ENCODE results near the gene HS2ST1. TPM values are rescaled to one million over a fixed set of nuclear protein-coding genes. Genes with fewer than 3 reads are reported as not detected.

The HS2ST1 gene
- total and polyA plus RNA-seq, 2 experiments from 2014 or later = 6.7 to 17.1 TPM

DNA sequence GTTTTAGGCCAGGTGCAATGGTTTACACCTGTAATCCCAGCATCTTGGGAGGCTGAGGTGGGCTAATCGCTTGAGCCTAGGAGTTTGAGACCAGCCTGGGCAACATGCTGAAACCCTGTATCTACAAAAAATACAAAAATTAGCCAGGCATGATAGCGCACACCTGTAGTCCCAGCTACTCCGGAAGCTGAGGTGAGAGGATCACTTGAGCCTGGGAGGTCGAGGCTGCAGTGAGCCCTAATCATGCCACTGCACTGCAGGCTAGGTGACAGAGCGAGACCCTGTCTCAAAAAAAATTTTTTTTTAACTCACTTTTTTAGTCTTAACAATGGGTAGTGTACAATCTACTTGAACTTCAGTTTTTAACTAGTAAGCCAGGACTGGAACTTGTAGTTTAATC is 137.5 kb downstream of the HS2ST1 start:
- Histone ChIP-seq H3K9me2 (ENCODE audit: insufficient read depth) (no peaks in the 10 kb centered on the region), H3K36me3 (ENCODE audit: insufficient read depth) (no peaks in the 10 kb centered on the region), H3K4me2 (no peak overlapping the region), H2AFZ (no peak overlapping the region), H4K20me1 (replicated peaks; ENCODE audit: insufficient read depth) (no peaks in the 10 kb centered on the region), H3F3A (replicated peaks; ENCODE audit: low read depth) (no peaks in the 10 kb centered on the region), H3K27me3 (ENCODE audit: insufficient read depth) (no peaks in the 10 kb centered on the region), H3K4me3 (no peak overlapping the region), H3K27ac (ENCODE audit: low read depth) (no peak overlapping the region), H3K4me1 (ENCODE audit: insufficient read depth) (peaks cover 4% of the 10 kb centered on the region; the same call in 1 of the 2 replicates), H3K79me2 (replicated peaks; ENCODE audit: insufficient read depth) (peaks cover 78% of the 10 kb centered on the region)
- Mint-ChIP-seq H3K4me1 (peaks cover 4% of the 10 kb centered on the region; the same call in 2 of the 3 replicates), H3K4me3 (no peak overlapping the region), H3K36me3 (ENCODE audit: low read depth) (peaks cover 13% of the 10 kb centered on the region; the same call in 2 of the 3 replicates), H3K9me3 (peaks cover 13% of the 10 kb centered on the region; the same call in 2 of the 3 replicates), H3K27me3 (ENCODE audit: insufficient read depth, low read depth, poor library complexity) (no peaks in the 10 kb centered on the region), H3K27ac (no peak overlapping the region)
- DNase-seq (ENCODE audit: low spot score) (no peak), ATAC-seq (no peak)
- TF ChIP-seq EZH2phosphoT487 (IDR thresholded peaks at IDR 0.05; ENCODE audit: unreplicated experiment) = no peak

DNA sequence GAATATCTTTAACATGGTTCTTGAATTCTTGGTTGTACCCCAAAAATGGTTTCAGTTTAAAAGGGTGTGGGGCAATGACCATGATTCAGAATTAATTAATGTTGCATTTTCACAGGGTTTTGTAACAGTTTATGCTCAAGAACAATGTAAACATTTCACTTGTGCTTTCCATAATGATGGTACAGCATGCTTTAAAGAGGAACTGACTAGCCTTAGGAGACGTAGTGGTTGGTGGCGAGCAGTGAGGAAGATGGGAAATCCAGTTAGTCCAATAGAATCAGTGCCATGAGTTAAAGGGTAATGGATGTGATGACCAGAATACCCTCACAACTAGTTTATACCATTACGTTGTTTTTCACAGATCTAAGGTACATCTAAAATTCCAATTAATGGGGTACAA is 138.0 kb downstream of the HS2ST1 start:
- H4K20me1 ChIP-seq (replicated peaks; ENCODE audit: insufficient read depth) = no peaks in the 10 kb centered on the region
- no peaks in the 10 kb centered on the region for H3K9me2 ChIP-seq (ENCODE audit: insufficient read depth)
- no peak overlapping the region for H2AFZ ChIP-seq
- H3K4me1 ChIP-seq (ENCODE audit: insufficient read depth) = peaks cover 4% of the 10 kb centered on the region; the same call in 1 of the 2 replicates
- no peak overlapping the region for H3K27ac ChIP-seq (ENCODE audit: low read depth)
- H3K36me3 ChIP-seq (ENCODE audit: insufficient read depth) = no peaks in the 10 kb centered on the region
- ATAC-seq (no peak), DNase-seq (ENCODE audit: low spot score) (no peak)
- Mint-ChIP-seq H3K9me3 (peaks cover 10% of the 10 kb centered on the region; the same call in 2 of the 3 replicates), H3K4me1 (peaks cover 4% of the 10 kb centered on the region; the same call in 2 of the 3 replicates), H3K27ac (no peak overlapping the region), H3K4me3 (no peak overlapping the region), H3K36me3 (ENCODE audit: low read depth) (peaks cover 10% of the 10 kb centered on the region; the same call in 2 of the 3 replicates), H3K27me3 (ENCODE audit: insufficient read depth, low read depth, poor library complexity) (no peaks in the 10 kb centered on the region)
- peaks cover 78% of the 10 kb centered on the region for H3K79me2 ChIP-seq (replicated peaks; ENCODE audit: insufficient read depth)
- no peak overlapping the region for H3K4me3 ChIP-seq
- no peaks in the 10 kb centered on the region for H3K27me3 ChIP-seq (ENCODE audit: insufficient read depth)
- H3K4me2 ChIP-seq = no peak overlapping the region
- no peaks in the 10 kb centered on the region for H3F3A ChIP-seq (replicated peaks; ENCODE audit: low read depth)
- TF ChIP-seq, protein P1, sequence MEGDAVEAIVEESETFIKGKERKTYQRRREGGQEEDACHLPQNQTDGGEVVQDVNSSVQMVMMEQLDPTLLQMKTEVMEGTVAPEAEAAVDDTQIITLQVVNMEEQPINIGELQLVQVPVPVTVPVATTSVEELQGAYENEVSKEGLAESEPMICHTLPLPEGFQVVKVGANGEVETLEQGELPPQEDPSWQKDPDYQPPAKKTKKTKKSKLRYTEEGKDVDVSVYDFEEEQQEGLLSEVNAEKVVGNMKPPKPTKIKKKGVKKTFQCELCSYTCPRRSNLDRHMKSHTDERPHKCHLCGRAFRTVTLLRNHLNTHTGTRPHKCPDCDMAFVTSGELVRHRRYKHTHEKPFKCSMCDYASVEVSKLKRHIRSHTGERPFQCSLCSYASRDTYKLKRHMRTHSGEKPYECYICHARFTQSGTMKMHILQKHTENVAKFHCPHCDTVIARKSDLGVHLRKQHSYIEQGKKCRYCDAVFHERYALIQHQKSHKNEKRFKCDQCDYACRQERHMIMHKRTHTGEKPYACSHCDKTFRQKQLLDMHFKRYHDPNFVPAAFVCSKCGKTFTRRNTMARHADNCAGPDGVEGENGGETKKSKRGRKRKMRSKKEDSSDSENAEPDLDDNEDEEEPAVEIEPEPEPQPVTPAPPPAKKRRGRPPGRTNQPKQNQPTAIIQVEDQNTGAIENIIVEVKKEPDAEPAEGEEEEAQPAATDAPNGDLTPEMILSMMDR (conservative IDR thresholded peaks at IDR 0.05; ENCODE audit: low read depth in 2 of 2) = no peak
- TF ChIP-seq EZH2phosphoT487 (IDR thresholded peaks at IDR 0.05; ENCODE audit: unreplicated experiment) = no peak
- TF ChIP-seq STAT1 (IDR thresholded peaks at IDR 0.05; ENCODE audit: unreplicated experiment) = no peak
- no peak for TF ChIP-seq ZNF114 (CRISPR knock-in tag; IDR thresholded peaks at IDR 0.05)
- TF ChIP-seq, protein P2, sequence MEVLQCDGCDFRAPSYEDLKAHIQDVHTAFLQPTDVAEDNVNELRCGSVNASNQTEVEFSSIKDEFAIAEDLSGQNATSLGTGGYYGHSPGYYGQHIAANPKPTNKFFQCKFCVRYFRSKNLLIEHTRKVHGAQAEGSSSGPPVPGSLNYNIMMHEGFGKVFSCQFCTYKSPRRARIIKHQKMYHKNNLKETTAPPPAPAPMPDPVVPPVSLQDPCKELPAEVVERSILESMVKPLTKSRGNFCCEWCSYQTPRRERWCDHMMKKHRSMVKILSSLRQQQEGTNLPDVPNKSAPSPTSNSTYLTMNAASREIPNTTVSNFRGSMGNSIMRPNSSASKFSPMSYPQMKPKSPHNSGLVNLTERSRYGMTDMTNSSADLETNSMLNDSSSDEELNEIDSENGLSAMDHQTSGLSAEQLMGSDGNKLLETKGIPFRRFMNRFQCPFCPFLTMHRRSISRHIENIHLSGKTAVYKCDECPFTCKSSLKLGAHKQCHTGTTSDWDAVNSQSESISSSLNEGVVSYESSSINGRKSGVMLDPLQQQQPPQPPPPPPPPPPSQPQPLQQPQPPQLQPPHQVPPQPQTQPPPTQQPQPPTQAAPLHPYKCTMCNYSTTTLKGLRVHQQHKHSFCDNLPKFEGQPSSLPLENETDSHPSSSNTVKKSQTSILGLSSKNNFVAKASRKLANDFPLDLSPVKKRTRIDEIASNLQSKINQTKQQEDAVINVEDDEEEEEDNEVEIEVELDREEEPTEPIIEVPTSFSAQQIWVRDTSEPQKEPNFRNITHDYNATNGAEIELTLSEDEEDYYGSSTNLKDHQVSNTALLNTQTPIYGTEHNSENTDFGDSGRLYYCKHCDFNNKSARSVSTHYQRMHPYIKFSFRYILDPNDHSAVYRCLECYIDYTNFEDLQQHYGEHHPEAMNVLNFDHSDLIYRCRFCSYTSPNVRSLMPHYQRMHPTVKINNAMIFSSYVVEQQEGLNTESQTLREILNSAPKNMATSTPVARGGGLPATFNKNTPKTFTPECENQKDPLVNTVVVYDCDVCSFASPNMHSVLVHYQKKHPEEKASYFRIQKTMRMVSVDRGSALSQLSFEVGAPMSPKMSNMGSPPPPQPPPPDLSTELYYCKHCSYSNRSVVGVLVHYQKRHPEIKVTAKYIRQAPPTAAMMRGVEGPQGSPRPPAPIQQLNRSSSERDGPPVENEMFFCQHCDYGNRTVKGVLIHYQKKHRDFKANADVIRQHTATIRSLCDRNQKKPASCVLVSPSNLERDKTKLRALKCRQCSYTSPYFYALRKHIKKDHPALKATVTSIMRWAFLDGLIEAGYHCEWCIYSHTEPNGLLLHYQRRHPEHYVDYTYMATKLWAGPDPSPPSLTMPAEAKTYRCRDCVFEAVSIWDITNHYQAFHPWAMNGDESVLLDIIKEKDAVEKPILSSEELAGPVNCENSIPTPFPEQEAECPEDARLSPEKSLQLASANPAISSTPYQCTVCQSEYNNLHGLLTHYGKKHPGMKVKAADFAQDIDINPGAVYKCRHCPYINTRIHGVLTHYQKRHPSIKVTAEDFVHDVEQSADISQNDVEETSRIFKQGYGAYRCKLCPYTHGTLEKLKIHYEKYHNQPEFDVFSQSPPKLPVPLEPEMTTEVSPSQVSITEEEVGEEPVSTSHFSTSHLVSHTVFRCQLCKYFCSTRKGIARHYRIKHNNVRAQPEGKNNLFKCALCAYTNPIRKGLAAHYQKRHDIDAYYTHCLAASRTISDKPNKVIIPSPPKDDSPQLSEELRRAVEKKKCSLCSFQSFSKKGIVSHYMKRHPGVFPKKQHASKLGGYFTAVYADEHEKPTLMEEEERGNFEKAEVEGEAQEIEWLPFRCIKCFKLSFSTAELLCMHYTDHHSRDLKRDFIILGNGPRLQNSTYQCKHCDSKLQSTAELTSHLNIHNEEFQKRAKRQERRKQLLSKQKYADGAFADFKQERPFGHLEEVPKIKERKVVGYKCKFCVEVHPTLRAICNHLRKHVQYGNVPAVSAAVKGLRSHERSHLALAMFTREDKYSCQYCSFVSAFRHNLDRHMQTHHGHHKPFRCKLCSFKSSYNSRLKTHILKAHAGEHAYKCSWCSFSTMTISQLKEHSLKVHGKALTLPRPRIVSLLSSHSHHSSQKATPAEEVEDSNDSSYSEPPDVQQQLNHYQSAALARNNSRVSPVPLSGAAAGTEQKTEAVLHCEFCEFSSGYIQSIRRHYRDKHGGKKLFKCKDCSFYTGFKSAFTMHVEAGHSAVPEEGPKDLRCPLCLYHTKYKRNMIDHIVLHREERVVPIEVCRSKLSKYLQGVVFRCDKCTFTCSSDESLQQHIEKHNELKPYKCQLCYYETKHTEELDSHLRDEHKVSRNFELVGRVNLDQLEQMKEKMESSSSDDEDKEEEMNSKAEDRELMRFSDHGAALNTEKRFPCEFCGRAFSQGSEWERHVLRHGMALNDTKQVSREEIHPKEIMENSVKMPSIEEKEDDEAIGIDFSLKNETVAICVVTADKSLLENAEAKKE (CRISPR knock-in tag; IDR thresholded peaks at IDR 0.05) = no peak
- TF ChIP-seq, protein P3, sequence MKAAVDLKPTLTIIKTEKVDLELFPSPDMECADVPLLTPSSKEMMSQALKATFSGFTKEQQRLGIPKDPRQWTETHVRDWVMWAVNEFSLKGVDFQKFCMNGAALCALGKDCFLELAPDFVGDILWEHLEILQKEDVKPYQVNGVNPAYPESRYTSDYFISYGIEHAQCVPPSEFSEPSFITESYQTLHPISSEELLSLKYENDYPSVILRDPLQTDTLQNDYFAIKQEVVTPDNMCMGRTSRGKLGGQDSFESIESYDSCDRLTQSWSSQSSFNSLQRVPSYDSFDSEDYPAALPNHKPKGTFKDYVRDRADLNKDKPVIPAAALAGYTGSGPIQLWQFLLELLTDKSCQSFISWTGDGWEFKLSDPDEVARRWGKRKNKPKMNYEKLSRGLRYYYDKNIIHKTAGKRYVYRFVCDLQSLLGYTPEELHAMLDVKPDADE (IDR thresholded peaks at IDR 0.05) = no peak
- no peak for TF ChIP-seq EZH2 (IDR thresholded peaks at IDR 0.05; ENCODE audit: low read depth, unreplicated experiment)
- no peak for TF ChIP-seq POLR2AphosphoS5 (IDR thresholded peaks at IDR 0.05; ENCODE audit: low read depth)
- TF ChIP-seq, protein P4, sequence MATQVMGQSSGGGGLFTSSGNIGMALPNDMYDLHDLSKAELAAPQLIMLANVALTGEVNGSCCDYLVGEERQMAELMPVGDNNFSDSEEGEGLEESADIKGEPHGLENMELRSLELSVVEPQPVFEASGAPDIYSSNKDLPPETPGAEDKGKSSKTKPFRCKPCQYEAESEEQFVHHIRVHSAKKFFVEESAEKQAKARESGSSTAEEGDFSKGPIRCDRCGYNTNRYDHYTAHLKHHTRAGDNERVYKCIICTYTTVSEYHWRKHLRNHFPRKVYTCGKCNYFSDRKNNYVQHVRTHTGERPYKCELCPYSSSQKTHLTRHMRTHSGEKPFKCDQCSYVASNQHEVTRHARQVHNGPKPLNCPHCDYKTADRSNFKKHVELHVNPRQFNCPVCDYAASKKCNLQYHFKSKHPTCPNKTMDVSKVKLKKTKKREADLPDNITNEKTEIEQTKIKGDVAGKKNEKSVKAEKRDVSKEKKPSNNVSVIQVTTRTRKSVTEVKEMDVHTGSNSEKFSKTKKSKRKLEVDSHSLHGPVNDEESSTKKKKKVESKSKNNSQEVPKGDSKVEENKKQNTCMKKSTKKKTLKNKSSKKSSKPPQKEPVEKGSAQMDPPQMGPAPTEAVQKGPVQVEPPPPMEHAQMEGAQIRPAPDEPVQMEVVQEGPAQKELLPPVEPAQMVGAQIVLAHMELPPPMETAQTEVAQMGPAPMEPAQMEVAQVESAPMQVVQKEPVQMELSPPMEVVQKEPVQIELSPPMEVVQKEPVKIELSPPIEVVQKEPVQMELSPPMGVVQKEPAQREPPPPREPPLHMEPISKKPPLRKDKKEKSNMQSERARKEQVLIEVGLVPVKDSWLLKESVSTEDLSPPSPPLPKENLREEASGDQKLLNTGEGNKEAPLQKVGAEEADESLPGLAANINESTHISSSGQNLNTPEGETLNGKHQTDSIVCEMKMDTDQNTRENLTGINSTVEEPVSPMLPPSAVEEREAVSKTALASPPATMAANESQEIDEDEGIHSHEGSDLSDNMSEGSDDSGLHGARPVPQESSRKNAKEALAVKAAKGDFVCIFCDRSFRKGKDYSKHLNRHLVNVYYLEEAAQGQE (IDR thresholded peaks at IDR 0.05; ENCODE audit: unreplicated experiment) = no peak
